Measurements from ENCODE around the gene PKP4. TPM values are rescaled to one million over a fixed set of nuclear protein-coding genes. Genes with fewer than 3 reads are reported as not detected.
A peak's percentile ranks its signal among the peaks of the same experiment; 100 is the strongest.

Gene PKP4
- total RNA-seq, 1 experiment from 2014 or later, result 52.0 TPM

GRCh38 chr2:158618891-158619490 lies 162.2 kb downstream of the PKP4 start:
- WGBS (ENCODE audit: extremely low coverage, insufficient read length, low lambda C conversion rate), result no CpG with 5 or more reads among the region's 4 CpGs
- Histone ChIP-seq H3T11ph (ENCODE audit: low read length) (no peak overlapping the region), H3K27me3 (ENCODE audit: insufficient read depth, low read length) (no peaks in the 10 kb centered on the region), H3K79me1 (ENCODE audit: insufficient read depth, low read depth, low read length, poor library complexity, severe bottlenecking) (no peaks in the 10 kb centered on the region), H2AFZ (ENCODE audit: low read length) (no peak overlapping the region), H3K79me2 (ENCODE audit: insufficient read depth, low read length) (no peaks in the 10 kb centered on the region), H3K23me2 (ENCODE audit: insufficient read length, low read depth, low read length, poor library complexity, severe bottlenecking) (no peaks in the 10 kb centered on the region), H4K8ac (replicated peaks; ENCODE audit: insufficient read length, low read depth, low read length) (no peak overlapping the region), H3K4me1 (ENCODE audit: insufficient read depth, low read length) (no peaks in the 10 kb centered on the region), H4K91ac (ENCODE audit: insufficient read length, low read depth, low read length) (no peak overlapping the region), H3K4me2 (ENCODE audit: insufficient read depth, insufficient read length, low read length) (no peak overlapping the region), H3K18ac (ENCODE audit: insufficient read length, low read depth, low read length) (no peak overlapping the region), H2BK15ac (ENCODE audit: low read depth, low read length) (no peak overlapping the region), H4K20me1 (ENCODE audit: control insufficient read depth, insufficient read depth, insufficient read length) (no peaks in the 10 kb centered on the region), H2BK20ac (ENCODE audit: low read depth, low read length, poor library complexity, severe bottlenecking) (no peak overlapping the region), H3K4ac (ENCODE audit: low read depth, low read length) (no peak overlapping the region), H3K9me3 (ENCODE audit: control insufficient read depth, low read depth, low read length) (no peaks in the 10 kb centered on the region), H3K27ac (ENCODE audit: insufficient read length, low read depth, low read length) (no peak overlapping the region), H2AK5ac (ENCODE audit: insufficient read length, low read length) (no peak overlapping the region), H2BK5ac (ENCODE audit: insufficient read length, low read length) (no peak overlapping the region), H3K9ac (ENCODE audit: extremely low read depth, insufficient read length, low read length) (no peak overlapping the region), H3K23ac (ENCODE audit: insufficient read length, low read depth, low read length) (no peak overlapping the region), H4K5ac (ENCODE audit: insufficient read length, low read depth, low read length) (no peak overlapping the region), H3K14ac (ENCODE audit: insufficient read depth, low read length) (no peak overlapping the region), H3K56ac (ENCODE audit: insufficient read length, low read depth, low read length) (no peak overlapping the region), H2BK12ac (ENCODE audit: insufficient read length, low read depth, low read length) (no peak overlapping the region), H2BK120ac (ENCODE audit: low read depth, low read length, poor library complexity, severe bottlenecking) (no peak overlapping the region)
- no peaks in the 10 kb centered on the region for H3K9me3 Mint-ChIP-seq
- peaks cover 11 to 27% (median 26%) of the 10 kb centered on the region in 3 experiments; a peak in 6 of 7 replicates for H3K36me3 Mint-ChIP-seq (ENCODE audit: insufficient read depth in 1 of 3, low read depth in 3 of 3)
- H3K27me3 Mint-ChIP-seq (ENCODE audit: low read depth), result no peaks in the 10 kb centered on the region
- H3K4me3 Mint-ChIP-seq, result no peak overlapping the region
- H3K27ac Mint-ChIP-seq, result peak overlapping the region; percentile 19 to 36 (median 36); a peak in 4 of 7 replicates
- no peak for DNase-seq
- no peak for TF ChIP-seq CTCF (conservative IDR thresholded peaks at IDR 0.05)
- peaks cover 4 to 16% of the 10 kb centered on the region in 2 experiments; a peak in 3 of 4 replicates for H3K4me1 Mint-ChIP-seq
